Measurements from ENCODE around the gene CCDC86. TPM values are rescaled to one million over a fixed set of nuclear protein-coding genes. Genes with fewer than 3 reads are reported as not detected.

Gene CCDC86
- total and polyA plus RNA-seq, 9 of the 15 experiments (the other 6 are each of a cell fraction or from before 2014, with no cell fraction given): 4.6 to 102 (median 25.2) TPM

- TF ChIP-seq, protein P1, sequence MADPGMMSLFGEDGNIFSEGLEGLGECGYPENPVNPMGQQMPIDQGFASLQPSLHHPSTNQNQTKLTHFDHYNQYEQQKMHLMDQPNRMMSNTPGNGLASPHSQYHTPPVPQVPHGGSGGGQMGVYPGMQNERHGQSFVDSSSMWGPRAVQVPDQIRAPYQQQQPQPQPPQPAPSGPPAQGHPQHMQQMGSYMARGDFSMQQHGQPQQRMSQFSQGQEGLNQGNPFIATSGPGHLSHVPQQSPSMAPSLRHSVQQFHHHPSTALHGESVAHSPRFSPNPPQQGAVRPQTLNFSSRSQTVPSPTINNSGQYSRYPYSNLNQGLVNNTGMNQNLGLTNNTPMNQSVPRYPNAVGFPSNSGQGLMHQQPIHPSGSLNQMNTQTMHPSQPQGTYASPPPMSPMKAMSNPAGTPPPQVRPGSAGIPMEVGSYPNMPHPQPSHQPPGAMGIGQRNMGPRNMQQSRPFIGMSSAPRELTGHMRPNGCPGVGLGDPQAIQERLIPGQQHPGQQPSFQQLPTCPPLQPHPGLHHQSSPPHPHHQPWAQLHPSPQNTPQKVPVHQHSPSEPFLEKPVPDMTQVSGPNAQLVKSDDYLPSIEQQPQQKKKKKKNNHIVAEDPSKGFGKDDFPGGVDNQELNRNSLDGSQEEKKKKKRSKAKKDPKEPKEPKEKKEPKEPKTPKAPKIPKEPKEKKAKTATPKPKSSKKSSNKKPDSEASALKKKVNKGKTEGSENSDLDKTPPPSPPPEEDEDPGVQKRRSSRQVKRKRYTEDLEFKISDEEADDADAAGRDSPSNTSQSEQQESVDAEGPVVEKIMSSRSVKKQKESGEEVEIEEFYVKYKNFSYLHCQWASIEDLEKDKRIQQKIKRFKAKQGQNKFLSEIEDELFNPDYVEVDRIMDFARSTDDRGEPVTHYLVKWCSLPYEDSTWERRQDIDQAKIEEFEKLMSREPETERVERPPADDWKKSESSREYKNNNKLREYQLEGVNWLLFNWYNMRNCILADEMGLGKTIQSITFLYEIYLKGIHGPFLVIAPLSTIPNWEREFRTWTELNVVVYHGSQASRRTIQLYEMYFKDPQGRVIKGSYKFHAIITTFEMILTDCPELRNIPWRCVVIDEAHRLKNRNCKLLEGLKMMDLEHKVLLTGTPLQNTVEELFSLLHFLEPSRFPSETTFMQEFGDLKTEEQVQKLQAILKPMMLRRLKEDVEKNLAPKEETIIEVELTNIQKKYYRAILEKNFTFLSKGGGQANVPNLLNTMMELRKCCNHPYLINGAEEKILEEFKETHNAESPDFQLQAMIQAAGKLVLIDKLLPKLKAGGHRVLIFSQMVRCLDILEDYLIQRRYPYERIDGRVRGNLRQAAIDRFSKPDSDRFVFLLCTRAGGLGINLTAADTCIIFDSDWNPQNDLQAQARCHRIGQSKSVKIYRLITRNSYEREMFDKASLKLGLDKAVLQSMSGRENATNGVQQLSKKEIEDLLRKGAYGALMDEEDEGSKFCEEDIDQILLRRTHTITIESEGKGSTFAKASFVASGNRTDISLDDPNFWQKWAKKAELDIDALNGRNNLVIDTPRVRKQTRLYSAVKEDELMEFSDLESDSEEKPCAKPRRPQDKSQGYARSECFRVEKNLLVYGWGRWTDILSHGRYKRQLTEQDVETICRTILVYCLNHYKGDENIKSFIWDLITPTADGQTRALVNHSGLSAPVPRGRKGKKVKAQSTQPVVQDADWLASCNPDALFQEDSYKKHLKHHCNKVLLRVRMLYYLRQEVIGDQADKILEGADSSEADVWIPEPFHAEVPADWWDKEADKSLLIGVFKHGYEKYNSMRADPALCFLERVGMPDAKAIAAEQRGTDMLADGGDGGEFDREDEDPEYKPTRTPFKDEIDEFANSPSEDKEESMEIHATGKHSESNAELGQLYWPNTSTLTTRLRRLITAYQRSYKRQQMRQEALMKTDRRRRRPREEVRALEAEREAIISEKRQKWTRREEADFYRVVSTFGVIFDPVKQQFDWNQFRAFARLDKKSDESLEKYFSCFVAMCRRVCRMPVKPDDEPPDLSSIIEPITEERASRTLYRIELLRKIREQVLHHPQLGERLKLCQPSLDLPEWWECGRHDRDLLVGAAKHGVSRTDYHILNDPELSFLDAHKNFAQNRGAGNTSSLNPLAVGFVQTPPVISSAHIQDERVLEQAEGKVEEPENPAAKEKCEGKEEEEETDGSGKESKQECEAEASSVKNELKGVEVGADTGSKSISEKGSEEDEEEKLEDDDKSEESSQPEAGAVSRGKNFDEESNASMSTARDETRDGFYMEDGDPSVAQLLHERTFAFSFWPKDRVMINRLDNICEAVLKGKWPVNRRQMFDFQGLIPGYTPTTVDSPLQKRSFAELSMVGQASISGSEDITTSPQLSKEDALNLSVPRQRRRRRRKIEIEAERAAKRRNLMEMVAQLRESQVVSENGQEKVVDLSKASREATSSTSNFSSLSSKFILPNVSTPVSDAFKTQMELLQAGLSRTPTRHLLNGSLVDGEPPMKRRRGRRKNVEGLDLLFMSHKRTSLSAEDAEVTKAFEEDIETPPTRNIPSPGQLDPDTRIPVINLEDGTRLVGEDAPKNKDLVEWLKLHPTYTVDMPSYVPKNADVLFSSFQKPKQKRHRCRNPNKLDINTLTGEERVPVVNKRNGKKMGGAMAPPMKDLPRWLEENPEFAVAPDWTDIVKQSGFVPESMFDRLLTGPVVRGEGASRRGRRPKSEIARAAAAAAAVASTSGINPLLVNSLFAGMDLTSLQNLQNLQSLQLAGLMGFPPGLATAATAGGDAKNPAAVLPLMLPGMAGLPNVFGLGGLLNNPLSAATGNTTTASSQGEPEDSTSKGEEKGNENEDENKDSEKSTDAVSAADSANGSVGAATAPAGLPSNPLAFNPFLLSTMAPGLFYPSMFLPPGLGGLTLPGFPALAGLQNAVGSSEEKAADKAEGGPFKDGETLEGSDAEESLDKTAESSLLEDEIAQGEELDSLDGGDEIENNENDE (IDR thresholded peaks at IDR 0.05; ENCODE audit: low read depth, low read length): no peak
- TF ChIP-seq DLX4 (CRISPR knock-in tag; IDR thresholded peaks at IDR 0.05): no peak
- no peak for TF ChIP-seq POLR2G (IDR thresholded peaks at IDR 0.05; ENCODE audit: low read depth, low read length)
- TF ChIP-seq RBM34 (IDR thresholded peaks at IDR 0.05; ENCODE audit: borderline replicate concordance, insufficient read depth, low read length): no peak
- no peak for TF ChIP-seq ZNF695 (CRISPR knock-in tag; IDR thresholded peaks at IDR 0.05)
- no peak for TF ChIP-seq TAL1 (IDR thresholded peaks at IDR 0.05)
- TF ChIP-seq YY1 (IDR thresholded peaks at IDR 0.05; ENCODE audit: borderline replicate concordance in 1 of 3, control insufficient read depth in 1 of 3, extremely low read depth in 1 of 3, insufficient read depth in 3 of 3, insufficient read length in 1 of 3, insufficient replicate concordance in 2 of 3, low read depth in 1 of 3, low read length in 2 of 3): no peak
- no peak for TF ChIP-seq RBM14 (IDR thresholded peaks at IDR 0.05; ENCODE audit: borderline replicate concordance, insufficient read depth, low read depth, low read length)
- no peak for TF ChIP-seq TCFL5 (CRISPR knock-in tag; conservative IDR thresholded peaks at IDR 0.05)
- no peak for TF ChIP-seq POLR2B (IDR thresholded peaks at IDR 0.05; ENCODE audit: low read depth, partially characterized antibody)
- no peak for TF ChIP-seq PCBP2 (IDR thresholded peaks at IDR 0.05; ENCODE audit: low read depth, low read length, poor library complexity, severe bottlenecking)
- TF ChIP-seq CTBP1 (IDR thresholded peaks at IDR 0.05; ENCODE audit: borderline replicate concordance): 0 out of 2 replicates have a peak, but pooled peaks have one; percentile 24
- no peak for TF ChIP-seq HDGF (IDR thresholded peaks at IDR 0.05)
- no peak for TF ChIP-seq E2F1 (CRISPR knock-in tag; IDR thresholded peaks at IDR 0.05)
- TF ChIP-seq ATF1 (CRISPR knock-in tag; IDR thresholded peaks at IDR 0.05): no peak
- TF ChIP-seq ATF1 (tag; IDR thresholded peaks at IDR 0.05): 0 out of 2 replicates have a peak, but pooled peaks have one; percentile 31
Measured at GRCh38 chr11:60848714-60849151, 6.8 kb downstream of the CCDC86 start (continued).
